Trophoblast cell (in vitro differentiated cells and primary cell): ENCODE data around the gene CRYBG1.

ENCODE experiments used
- DNase-seq, 2 donors: peaks; one replicate each; pipeline ENCODE4 v3.0.0-alpha.2; 2016
- H2AFZ ChIP-seq: 2 replicates; pipeline ENCODE4 v1.6.1; 2013; ENCODE audit warnings: low read length, moderate library complexity, mild to moderate bottlenecking; ENCODE audit not compliant: insufficient read depth, poor library complexity
- H2AK5ac ChIP-seq: 2 replicates; pipeline ENCODE4 v1.6.1; 2013; ENCODE audit warnings: mild to moderate bottlenecking, low read length
- H2BK120ac ChIP-seq: 2 replicates; pipeline ENCODE4 v1.6.1; 2013; ENCODE audit warnings: low read length, mild to moderate bottlenecking, moderate library complexity; ENCODE audit not compliant: insufficient read depth, poor library complexity
- H2BK12ac ChIP-seq: 2 replicates; pipeline ENCODE4 v1.6.1; 2013; ENCODE audit warnings: mild to moderate bottlenecking, low read length, moderate library complexity
- H2BK5ac ChIP-seq: 2 replicates; pipeline ENCODE4 v1.6.1; 2013; ENCODE audit warnings: low read length, low read depth, moderate library complexity, mild to moderate bottlenecking; ENCODE audit not compliant: poor library complexity
- H3K14ac ChIP-seq: 2 replicates; pipeline ENCODE4 v1.6.1; 2013; ENCODE audit warnings: mild to moderate bottlenecking, low read length
- H3K18ac ChIP-seq: 2 replicates; pipeline ENCODE4 v1.6.1; 2013; ENCODE audit warnings: mild to moderate bottlenecking, low read length
- H3K23ac ChIP-seq: 2 replicates; pipeline ENCODE4 v1.6.1; 2013; ENCODE audit warnings: low read length
- H3K27ac ChIP-seq: 2 replicates; pipeline ENCODE4 v1.5.1; 2013; ENCODE audit warnings: low read depth, mild to moderate bottlenecking, inconsistent platforms, low read length, moderate library complexity
- H3K27me3 ChIP-seq: 2 replicates; pipeline ENCODE4 v1.6.1; 2013; ENCODE audit warnings: inconsistent platforms, mild to moderate bottlenecking, low read length, moderate library complexity; ENCODE audit not compliant: insufficient read depth
- H3K36me3 ChIP-seq, 2 experiments: 1 replicate in 1 of 2; 2 replicates in 1 of 2; pipeline ENCODE4 v1.6.1; 2013; ENCODE audit warnings: low read length in 2 of 2, mild to moderate bottlenecking in 2 of 2, moderate library complexity in 1 of 2; ENCODE audit not compliant: insufficient read depth in 2 of 2, control insufficient read depth in 1 of 2
- H3K4ac ChIP-seq: 2 replicates; pipeline ENCODE4 v1.6.1; 2013; ENCODE audit warnings: low read depth, mild to moderate bottlenecking, low read length, moderate library complexity
- H3K4me1 ChIP-seq, 2 experiments: 1 replicate in 1 of 2; 2 replicates in 1 of 2; pipeline ENCODE4 v1.6.1; 2013; ENCODE audit warnings: low read length in 2 of 2, mild to moderate bottlenecking in 2 of 2, moderate library complexity in 1 of 2; ENCODE audit not compliant: insufficient read depth in 2 of 2, control insufficient read depth in 1 of 2
- H3K4me2 ChIP-seq: 2 replicates; pipeline ENCODE4 v1.6.1; 2013; ENCODE audit warnings: inconsistent platforms, mild to moderate bottlenecking, low read length, moderate library complexity
- H3K4me3 ChIP-seq: 2 replicates; pipeline ENCODE4 v1.5.1; 2013; ENCODE audit warnings: mild to moderate bottlenecking, low read depth, low read length, inconsistent platforms
- H3K79me1 ChIP-seq: one replicate; pipeline ENCODE4 v1.6.1; 2013; ENCODE audit warnings: low read length
- H3K79me2 ChIP-seq: 2 replicates; pipeline ENCODE4 v1.6.1; 2013; ENCODE audit warnings: low read length, mild to moderate bottlenecking; ENCODE audit not compliant: control insufficient read depth, insufficient read depth, poor library complexity
- H3K9ac ChIP-seq: 2 replicates; pipeline ENCODE4 v1.6.1; 2013; ENCODE audit warnings: mild to moderate bottlenecking, low read length
- H3K9me3 ChIP-seq: 2 replicates; pipeline ENCODE4 v1.6.1; 2013; ENCODE audit warnings: low read depth, mild to moderate bottlenecking, control low read depth, inconsistent platforms, low read length; ENCODE audit not compliant: insufficient read depth
- H4K12ac ChIP-seq: 2 replicates; pipeline ENCODE4 v1.6.1; 2013; ENCODE audit warnings: low read depth, mild to moderate bottlenecking, low read length, moderate library complexity
- H4K8ac ChIP-seq: 2 replicates; pipeline ENCODE4 v1.6.1; 2013; ENCODE audit warnings: low read depth, mild to moderate bottlenecking, low read length, moderate library complexity
- H4K91ac ChIP-seq: one replicate; pipeline ENCODE4 v1.6.1; 2013; ENCODE audit warnings: low read depth, mild to moderate bottlenecking, low read length, moderate library complexity
- WGBS: extraction: QIAGEN DNeasy Blood & Tissue Kit; methylation state at CpG from one replicate; pipeline ENCODE4 v1.1.7; 2013; ENCODE audit warnings: missing lambda C conversion rate; ENCODE audit not compliant: insufficient read length, insufficient coverage; ENCODE audit errors: extremely low coverage; 5-methylcytosine and 5-hydroxymethylcytosine counted together

The CRYBG1 gene

GRCh38 chr6:106466211-106466610 lies 105.7 kb downstream of the CRYBG1 start:
- Histone ChIP-seq H3K4me2 (no peak overlapping the region), H3K36me3 (no peaks in the 10 kb centered on the region), H2AK5ac (no peak overlapping the region), H3K9ac (no peak overlapping the region), H4K91ac (no peak overlapping the region), H3K27me3 (no peaks in the 10 kb centered on the region), H2AFZ (no peak overlapping the region), H3K23ac (no peak overlapping the region), H3K79me1 (no peaks in the 10 kb centered on the region), H2BK12ac (no peak overlapping the region), H2BK120ac (no peak overlapping the region), H3K9me3 (no peaks in the 10 kb centered on the region), H3K18ac (no peak overlapping the region), H4K12ac (no peak overlapping the region), H2BK5ac (no peak overlapping the region), H3K27ac (no peak overlapping the region), H3K79me2 (no peaks in the 10 kb centered on the region), H3K14ac (no peak overlapping the region), H3K4me1 (no peaks in the 10 kb centered on the region), H3K4me3 (no peak overlapping the region), H4K8ac (no peak overlapping the region), H3K4ac (no peak overlapping the region)
- no CpG with 5 or more reads among the region's 2 CpGs for WGBS
- no peak for DNase-seq

GRCh38 chr6:106468935-106469334 lies 108.4 kb downstream of the CRYBG1 start:
- Histone ChIP-seq H4K8ac (no peak overlapping the region), H3K14ac (no peak overlapping the region), H3K27me3 (no peaks in the 10 kb centered on the region), H3K9me3 (no peaks in the 10 kb centered on the region), H3K9ac (no peak overlapping the region), H2BK120ac (no peak overlapping the region), H4K91ac (no peak overlapping the region), H2BK12ac (no peak overlapping the region), H3K23ac (no peak overlapping the region), H3K18ac (no peak overlapping the region), H3K4me2 (no peak overlapping the region), H3K79me1 (no peaks in the 10 kb centered on the region), H3K4me1 (no peaks in the 10 kb centered on the region), H3K27ac (no peak overlapping the region), H3K4ac (no peak overlapping the region), H3K36me3 (no peaks in the 10 kb centered on the region), H4K12ac (no peak overlapping the region), H3K4me3 (no peak overlapping the region), H3K79me2 (no peaks in the 10 kb centered on the region), H2AK5ac (no peak overlapping the region), H2AFZ (no peak overlapping the region), H2BK5ac (no peak overlapping the region)
- no peak for DNase-seq
- WGBS: no CpG with 5 or more reads among the region's 2 CpGs

GRCh38 chr6:106469882-106470281 lies 109.4 kb downstream of the CRYBG1 start:
- Histone ChIP-seq H3K27me3 (no peaks in the 10 kb centered on the region), H3K9ac (peak overlapping the region; percentile 5), H3K79me1 (no peaks in the 10 kb centered on the region), H3K23ac (no peak overlapping the region), H3K4ac (no peak overlapping the region), H2AFZ (no peak overlapping the region), H2BK5ac (no peak overlapping the region), H3K79me2 (no peaks in the 10 kb centered on the region), H2BK12ac (no peak overlapping the region), H3K14ac (no peak overlapping the region), H3K18ac (no peak overlapping the region), H3K36me3 (no peaks in the 10 kb centered on the region), H3K4me3 (no peak overlapping the region), H3K27ac (no peak overlapping the region), H4K12ac (no peak overlapping the region), H4K91ac (no peak overlapping the region), H3K4me1 (no peaks in the 10 kb centered on the region), H2AK5ac (no peak overlapping the region), H4K8ac (no peak overlapping the region), H3K4me2 (no peak overlapping the region), H3K9me3 (no peaks in the 10 kb centered on the region), H2BK120ac (no peak overlapping the region)
- WGBS: no CpG with 5 or more reads among the region's 4 CpGs
- DNase-seq: no peak

- H3K4me1 ChIP-seq: no peaks in the 10 kb centered on the region
Measured at GRCh38 chr6:106470316-106470715, 109.8 kb downstream of the CRYBG1 start.

More at GRCh38 chr6:106470316-106470715, 109.8 kb downstream of the CRYBG1 start:
- H3K18ac ChIP-seq: no peak overlapping the region
- no peaks in the 10 kb centered on the region for H3K36me3 ChIP-seq
- no peak overlapping the region for H3K23ac ChIP-seq
- WGBS: no CpG with 5 or more reads among the region's 5 CpGs
- no peaks in the 10 kb centered on the region for H3K79me1 ChIP-seq
- no peak for DNase-seq
- H3K27ac ChIP-seq: no peak overlapping the region
- no peak overlapping the region for H4K8ac ChIP-seq
- H2BK5ac ChIP-seq: no peak overlapping the region
- no peak overlapping the region for H2BK120ac ChIP-seq
- H3K9me3 ChIP-seq: no peaks in the 10 kb centered on the region
- H3K14ac ChIP-seq: no peak overlapping the region
- H3K27me3 ChIP-seq: no peaks in the 10 kb centered on the region
- no peak overlapping the region for H3K4me3 ChIP-seq
- H3K4me2 ChIP-seq: no peak overlapping the region
- H2AK5ac ChIP-seq: no peak overlapping the region
- H4K12ac ChIP-seq: no peak overlapping the region
- no peak overlapping the region for H2AFZ ChIP-seq
- H3K79me2 ChIP-seq: no peaks in the 10 kb centered on the region
- no peak overlapping the region for H4K91ac ChIP-seq
- no peak overlapping the region for H2BK12ac ChIP-seq
- H3K9ac ChIP-seq: no peak overlapping the region
- no peak overlapping the region for H3K4ac ChIP-seq
